GM12874 (cell line): Measurements from ENCODE around the gene ENOSF1.

Experiments used
- TF ChIP-seq, protein P1 (sequence below): IDR thresholded peaks from 2 replicates; pipeline ENCODE4 v1.5.1; 2011; ENCODE audit warnings: low read depth, mild to moderate bottlenecking, control low read depth, low read length, moderate library complexity; ENCODE audit not compliant: insufficient read depth

ENOSF1 gene

DNA sequence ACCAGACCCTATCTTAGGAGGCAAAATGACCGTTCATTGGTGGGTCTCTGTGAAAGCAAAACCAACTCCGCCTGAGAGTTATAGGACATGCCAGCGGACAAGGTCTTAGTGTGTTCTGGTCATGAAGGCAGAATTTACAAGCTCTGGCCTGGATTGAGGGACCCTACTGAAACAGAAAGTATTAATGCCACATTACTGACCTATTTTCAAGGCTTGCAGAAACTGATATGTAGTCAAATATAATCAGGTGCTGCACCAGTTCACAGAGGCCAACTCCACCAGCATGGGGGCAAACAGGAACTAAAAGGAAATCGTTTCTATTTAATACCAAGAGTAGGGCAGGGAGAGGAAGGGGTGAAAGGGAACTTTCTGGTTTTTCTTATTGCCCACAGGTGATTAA is 35.3 kb downstream of the ENOSF1 start:
- TF ChIP-seq, protein P1, sequence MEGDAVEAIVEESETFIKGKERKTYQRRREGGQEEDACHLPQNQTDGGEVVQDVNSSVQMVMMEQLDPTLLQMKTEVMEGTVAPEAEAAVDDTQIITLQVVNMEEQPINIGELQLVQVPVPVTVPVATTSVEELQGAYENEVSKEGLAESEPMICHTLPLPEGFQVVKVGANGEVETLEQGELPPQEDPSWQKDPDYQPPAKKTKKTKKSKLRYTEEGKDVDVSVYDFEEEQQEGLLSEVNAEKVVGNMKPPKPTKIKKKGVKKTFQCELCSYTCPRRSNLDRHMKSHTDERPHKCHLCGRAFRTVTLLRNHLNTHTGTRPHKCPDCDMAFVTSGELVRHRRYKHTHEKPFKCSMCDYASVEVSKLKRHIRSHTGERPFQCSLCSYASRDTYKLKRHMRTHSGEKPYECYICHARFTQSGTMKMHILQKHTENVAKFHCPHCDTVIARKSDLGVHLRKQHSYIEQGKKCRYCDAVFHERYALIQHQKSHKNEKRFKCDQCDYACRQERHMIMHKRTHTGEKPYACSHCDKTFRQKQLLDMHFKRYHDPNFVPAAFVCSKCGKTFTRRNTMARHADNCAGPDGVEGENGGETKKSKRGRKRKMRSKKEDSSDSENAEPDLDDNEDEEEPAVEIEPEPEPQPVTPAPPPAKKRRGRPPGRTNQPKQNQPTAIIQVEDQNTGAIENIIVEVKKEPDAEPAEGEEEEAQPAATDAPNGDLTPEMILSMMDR, result no peak

DNA sequence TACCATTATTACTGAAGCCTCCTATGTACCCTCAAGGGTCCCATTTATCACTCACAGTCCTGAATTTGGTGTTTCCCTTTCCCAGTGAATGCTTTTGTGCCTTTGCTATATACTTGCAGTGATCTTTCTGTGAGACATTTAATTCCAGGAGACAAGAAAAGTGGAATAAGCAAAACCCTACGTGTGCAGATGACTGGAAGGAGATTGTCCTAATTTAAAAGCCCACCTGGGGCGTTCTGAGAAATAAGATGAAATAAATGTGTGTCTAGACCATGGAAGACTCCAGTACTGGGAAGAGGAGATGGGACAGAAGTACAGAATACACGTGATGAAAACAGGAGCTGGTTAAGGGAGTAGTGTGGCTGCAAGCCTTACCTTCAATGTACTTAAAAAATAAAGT is 35.7 kb downstream of the ENOSF1 start:
- TF ChIP-seq, protein P1, result no peak

DNA sequence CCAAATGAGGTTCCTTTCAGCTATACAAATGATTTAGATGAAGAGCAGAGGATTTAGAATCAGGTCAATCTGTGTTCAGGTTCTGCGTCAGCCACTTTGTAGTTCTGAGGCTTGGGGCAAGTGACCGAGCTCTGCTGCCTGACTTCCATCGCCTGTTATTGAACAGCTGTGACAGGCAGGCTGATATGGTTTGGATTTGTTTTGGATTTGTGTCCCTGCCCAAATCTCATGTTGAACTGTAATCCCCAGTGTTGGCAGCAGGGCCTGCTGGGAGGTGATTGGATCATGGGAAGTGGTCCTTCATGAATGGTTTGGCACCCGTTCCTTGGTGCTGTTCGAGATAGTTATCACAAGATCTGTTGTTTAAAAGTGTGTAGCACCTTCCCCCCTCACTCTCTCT is 36.4 kb downstream of the ENOSF1 start:
- TF ChIP-seq, protein P1, result no peak

DNA sequence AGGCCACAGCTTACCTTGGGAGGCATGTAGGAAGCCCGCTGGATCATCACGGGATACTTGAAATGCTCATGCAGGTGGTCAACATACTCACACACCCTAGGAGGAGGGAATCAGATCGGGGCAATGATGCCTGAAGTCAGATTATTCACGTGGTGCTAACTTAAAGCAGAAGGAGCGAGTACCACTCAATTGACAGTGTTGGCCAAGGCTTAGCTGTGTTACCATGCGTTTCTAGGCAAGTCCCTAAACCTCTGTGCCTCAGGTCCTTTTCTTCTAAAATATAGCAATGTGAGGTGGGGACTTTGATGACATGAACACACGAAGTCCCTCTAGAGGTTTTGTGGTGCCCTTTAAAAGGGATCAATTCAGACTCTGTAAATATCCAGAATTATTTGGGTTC is 37.1 kb downstream of the ENOSF1 start:
- TF ChIP-seq, protein P1, result no peak

DNA sequence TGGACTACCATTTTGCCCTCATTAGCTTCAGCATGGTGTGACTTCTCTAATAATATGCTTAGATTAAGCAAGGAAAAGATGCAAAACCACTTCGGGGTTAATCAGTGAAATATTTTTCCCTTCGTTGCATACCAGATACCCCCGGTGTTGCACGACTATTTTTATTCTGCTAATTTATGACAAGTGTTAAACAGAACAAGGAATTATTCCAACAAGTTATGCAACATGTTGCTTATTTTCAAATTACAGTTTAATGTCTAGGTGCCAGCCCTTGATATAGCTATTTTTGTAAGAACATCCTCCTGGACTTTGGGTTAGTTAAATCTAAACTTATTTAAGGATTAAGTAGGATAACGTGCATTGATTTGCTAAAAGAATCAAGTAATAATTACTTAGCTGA is 38.7 kb downstream of the ENOSF1 start:
- TF ChIP-seq, protein P1, result no peak

DNA sequence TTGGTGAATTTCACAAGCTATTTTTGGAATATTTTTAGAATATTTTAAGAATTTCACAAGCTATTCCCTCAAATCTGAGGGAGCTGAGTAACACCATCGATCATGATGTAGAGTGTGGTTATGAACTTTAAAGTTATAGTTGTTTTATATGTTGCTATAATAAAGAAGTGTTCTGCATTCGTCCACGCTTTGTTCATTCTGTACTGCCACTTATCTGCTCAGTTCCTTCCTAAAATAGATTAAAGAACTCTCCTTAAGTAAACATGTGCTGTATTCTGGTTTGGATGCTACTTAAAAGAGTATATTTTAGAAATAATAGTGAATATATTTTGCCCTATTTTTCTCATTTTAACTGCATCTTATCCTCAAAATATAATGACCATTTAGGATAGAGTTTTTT is 39.1 kb downstream of the ENOSF1 start:
- TF ChIP-seq, protein P1, result no peak

DNA sequence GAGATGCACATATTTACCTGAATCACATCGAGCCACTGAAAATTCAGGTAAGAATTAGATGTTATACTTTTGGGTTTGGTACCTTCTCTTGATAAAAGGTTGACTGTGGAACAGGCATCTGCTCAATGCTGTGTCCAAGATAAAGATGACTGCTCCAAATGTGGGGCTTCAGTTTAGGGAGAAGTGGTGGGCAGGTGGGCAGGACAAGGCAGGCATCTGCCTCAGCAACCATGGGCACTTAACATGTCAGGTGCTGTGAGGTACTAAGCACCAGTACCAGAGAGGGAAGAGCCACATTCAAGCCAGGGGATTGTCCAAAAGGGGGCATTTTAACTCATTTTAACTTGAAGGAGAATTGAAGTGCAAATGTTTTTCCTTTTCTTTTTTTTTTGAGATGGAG is 41.0 kb downstream of the ENOSF1 start:
- TF ChIP-seq, protein P1, result no peak

DNA sequence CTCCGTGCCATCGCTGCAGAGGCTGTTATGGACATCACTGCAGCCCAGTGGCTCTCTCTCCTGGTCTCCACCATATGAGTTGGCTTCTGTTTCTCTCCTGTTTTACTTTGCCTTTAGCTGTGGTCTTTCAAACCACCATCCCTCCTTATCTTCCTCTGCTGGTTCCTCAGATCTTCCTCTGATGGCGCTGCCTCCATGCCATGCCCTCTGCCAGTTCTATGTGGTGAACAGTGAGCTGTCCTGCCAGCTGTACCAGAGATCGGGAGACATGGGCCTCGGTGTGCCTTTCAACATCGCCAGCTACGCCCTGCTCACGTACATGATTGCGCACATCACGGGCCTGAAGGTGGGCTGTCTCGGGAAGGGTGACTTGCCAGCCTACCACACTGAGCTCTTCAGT is 41.9 kb downstream of the ENOSF1 start:
- TF ChIP-seq, protein P1, result no peak
